PFSK-1 (cell line): ENCODE data around the gene XIRP2.

Experiments used
- FOXP2 ChIP-seq: optimal IDR thresholded peaks from 2 replicates; pipeline ENCODE3; 2011; ENCODE audit warnings: borderline replicate concordance, control low read depth, inconsistent platforms; ENCODE audit not compliant: insufficient read depth; ENCODE audit errors: extremely low read length, extremely low read depth
- POLR2AphosphoS5 ChIP-seq: IDR thresholded peaks from 2 replicates; pipeline ENCODE4 v1.6.1; 2012; ENCODE audit warnings: low read depth, mild to moderate bottlenecking, control low read depth, low read length, moderate library complexity
- SIN3A ChIP-seq: IDR thresholded peaks from 2 replicates; pipeline ENCODE4 v1.6.1; 2012; ENCODE audit warnings: mild to moderate bottlenecking, low read length, moderate library complexity, borderline replicate concordance; ENCODE audit not compliant: insufficient read depth
- TAF1 ChIP-seq: IDR thresholded peaks from 2 replicates; pipeline ENCODE4 v1.6.1; 2012; ENCODE audit warnings: low read length, control low read depth, borderline replicate concordance; ENCODE audit not compliant: insufficient read depth
- TF ChIP-seq, protein P1 (sequence below), 2 experiments: IDR thresholded peaks; 2 replicates each; pipeline versions ENCODE4 v1.6.1 to v1.8.0; 2011 to 2012; ENCODE audit warnings: low read depth in 2 of 2, low read length in 2 of 2, control low read depth in 1 of 2, inconsistent platforms in 1 of 2, mild to moderate bottlenecking in 1 of 2, moderate library complexity in 1 of 2; ENCODE audit not compliant: insufficient read depth in 1 of 2

DNA sequence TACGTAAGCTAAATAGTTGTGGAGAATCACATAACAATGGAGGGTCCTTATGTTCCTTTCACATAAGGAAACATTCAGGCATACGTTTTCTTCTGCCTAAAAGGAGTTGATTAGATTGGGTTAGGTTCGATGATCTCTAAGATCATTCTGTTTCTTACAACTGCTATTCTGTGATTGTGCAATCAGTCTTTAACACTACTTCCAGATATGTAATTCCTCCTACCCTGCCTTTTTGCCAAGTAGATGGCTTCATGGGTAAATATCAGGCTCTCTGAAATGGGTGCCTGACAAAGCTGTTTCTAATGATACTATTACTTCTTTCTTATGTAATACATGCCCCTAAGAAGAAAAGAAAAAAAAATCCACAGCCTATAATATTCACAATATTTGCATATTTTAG lies 321.5 kb downstream of the XIRP2 start:
- TF ChIP-seq POLR2AphosphoS5 (no peak), TAF1 (no peak), SIN3A (no peak), FOXP2 (no peak)
- TF ChIP-seq, protein P1, sequence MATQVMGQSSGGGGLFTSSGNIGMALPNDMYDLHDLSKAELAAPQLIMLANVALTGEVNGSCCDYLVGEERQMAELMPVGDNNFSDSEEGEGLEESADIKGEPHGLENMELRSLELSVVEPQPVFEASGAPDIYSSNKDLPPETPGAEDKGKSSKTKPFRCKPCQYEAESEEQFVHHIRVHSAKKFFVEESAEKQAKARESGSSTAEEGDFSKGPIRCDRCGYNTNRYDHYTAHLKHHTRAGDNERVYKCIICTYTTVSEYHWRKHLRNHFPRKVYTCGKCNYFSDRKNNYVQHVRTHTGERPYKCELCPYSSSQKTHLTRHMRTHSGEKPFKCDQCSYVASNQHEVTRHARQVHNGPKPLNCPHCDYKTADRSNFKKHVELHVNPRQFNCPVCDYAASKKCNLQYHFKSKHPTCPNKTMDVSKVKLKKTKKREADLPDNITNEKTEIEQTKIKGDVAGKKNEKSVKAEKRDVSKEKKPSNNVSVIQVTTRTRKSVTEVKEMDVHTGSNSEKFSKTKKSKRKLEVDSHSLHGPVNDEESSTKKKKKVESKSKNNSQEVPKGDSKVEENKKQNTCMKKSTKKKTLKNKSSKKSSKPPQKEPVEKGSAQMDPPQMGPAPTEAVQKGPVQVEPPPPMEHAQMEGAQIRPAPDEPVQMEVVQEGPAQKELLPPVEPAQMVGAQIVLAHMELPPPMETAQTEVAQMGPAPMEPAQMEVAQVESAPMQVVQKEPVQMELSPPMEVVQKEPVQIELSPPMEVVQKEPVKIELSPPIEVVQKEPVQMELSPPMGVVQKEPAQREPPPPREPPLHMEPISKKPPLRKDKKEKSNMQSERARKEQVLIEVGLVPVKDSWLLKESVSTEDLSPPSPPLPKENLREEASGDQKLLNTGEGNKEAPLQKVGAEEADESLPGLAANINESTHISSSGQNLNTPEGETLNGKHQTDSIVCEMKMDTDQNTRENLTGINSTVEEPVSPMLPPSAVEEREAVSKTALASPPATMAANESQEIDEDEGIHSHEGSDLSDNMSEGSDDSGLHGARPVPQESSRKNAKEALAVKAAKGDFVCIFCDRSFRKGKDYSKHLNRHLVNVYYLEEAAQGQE (IDR thresholded peaks at IDR 0.05; ENCODE audit: insufficient read depth in 1 of 2, low read depth in 2 of 2, low read length in 2 of 2): no peak
